GM18511 (cell line): ENCODE measurements around the gene CASP2.
"Not testable (repeated sequence)": the region's sequence is repeated elsewhere in the genome, so short reads cannot be mapped to it uniquely, and the experiment has no call there.

Source experiments
- ATAC-seq: cut with Tn5 transposase; IDR thresholded peaks from one replicate; pipeline ENCODE4 v1.9.1; 2021; ENCODE audit warnings: mild to moderate bottlenecking, moderate library complexity; ENCODE audit not compliant: unreplicated experiment

CASP2 gene

DNA sequence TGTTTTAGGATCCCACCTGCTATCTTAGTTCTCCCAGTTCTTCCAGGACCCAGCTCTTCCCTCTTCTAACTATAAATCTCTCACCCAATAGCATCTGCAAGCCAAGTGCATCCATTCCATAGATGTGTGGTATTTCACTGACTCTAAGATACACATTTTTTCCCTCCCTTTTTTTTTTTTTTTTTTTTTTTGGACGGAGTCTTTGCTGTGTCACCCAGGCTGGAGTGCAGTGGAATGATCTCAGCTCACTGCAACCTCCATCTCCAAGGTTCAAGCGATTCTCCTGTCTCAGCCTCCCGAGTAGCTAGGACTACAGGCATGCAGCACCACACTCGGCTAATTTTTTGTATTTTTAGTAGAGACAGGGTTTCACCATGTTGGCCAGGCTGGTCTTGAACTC lies 1.7 kb downstream of the CASP2 start:
- ATAC-seq, result not testable (repeated sequence)

GRCh38 chr7:143290293-143290692 lies 2.1 kb downstream of the CASP2 start:
- no peak for ATAC-seq

GRCh38 chr7:143292876-143293275 lies 4.7 kb downstream of the CASP2 start:
- ATAC-seq, result no peak

DNA sequence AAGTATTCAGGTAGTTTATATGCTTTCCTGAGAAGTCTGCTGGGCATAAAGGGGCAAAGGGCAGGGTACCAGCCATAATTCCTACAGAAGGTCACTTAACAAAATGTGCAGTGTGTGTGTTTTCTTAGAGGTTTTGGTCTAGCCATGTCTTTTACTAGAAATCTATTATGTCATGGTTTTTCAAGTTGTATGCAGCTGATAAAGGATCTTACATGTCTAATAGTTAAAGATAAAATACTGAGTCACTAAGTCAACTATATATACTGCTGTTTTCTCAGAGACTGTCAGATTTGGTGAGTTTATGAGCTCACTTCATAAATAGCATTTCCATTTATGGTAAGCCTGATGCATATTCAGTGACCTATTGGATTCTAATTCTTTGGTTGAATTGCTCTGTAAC lies 7.7 kb downstream of the CASP2 start:
- ATAC-seq, result no peak

DNA sequence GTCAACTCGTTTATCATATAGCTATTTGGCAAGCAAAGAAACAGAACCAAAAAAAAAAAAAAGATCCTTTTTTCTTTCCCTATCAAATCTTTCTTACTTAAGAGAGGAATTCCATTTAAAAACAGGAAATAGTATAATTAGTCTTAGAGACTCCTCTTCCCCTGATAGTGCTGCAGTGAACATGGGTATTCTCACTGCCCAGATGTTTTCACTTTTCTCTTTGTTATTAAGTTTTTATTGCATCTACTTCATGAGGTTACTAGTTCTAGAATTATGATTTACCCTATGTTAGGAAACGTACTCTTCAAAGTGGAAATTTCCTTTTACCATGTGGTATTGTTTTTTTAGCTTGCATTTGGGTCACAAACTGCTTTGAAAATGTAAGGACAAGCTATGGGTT lies 8.5 kb downstream of the CASP2 start:
- ATAC-seq, result no peak

- no peak for ATAC-seq
Measured at GRCh38 chr7:143299346-143299745, 11.2 kb downstream of the CASP2 start.

- ATAC-seq, result no peak
Measured at GRCh38 chr7:143299840-143300239, 11.7 kb downstream of the CASP2 start.

- no peak for ATAC-seq
Measured at GRCh38 chr7:143300959-143301935, 13.1 kb downstream of the CASP2 start.

GRCh38 chr7:143303733-143304132 lies 15.6 kb downstream of the CASP2 start:
- ATAC-seq, result no peak

- ATAC-seq, result no peak
Measured at GRCh38 chr7:143304938-143305337, 16.8 kb downstream of the CASP2 start.

DNA sequence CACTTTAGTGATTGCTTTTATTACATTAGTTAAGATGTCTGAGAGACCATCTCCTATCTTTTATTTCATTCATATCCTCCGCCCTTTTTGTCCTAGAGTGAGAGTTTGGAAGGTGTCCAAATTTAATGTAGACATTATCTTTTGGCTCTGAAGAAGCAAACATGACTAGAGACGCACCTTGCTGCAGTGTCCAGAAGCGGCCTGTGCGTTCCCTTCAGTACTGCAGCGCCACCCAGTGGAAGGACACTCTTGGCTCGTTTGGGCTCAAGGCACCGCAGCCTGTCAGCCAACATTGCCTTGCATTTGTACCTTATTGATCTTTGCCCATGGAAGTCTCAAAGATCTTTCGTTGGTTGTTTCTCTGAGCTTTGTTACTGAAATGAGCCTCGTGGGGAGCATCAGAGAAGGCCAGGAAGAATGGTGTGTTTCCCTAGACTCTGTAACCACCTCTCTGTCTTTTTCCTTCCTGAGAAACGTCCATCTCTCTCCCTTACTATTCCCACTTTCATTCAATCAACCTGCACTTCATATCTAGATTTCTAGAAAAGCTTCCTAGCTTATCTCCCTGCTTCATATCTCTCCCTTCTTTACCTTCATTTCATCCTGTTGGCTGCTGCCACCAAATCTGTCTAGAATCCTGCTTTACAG lies 17.4 kb downstream of the CASP2 start:
- ATAC-seq, result no peak

GRCh38 chr7:143308632-143309031 lies 20.5 kb downstream of the CASP2 start:
- ATAC-seq, result no peak

DNA sequence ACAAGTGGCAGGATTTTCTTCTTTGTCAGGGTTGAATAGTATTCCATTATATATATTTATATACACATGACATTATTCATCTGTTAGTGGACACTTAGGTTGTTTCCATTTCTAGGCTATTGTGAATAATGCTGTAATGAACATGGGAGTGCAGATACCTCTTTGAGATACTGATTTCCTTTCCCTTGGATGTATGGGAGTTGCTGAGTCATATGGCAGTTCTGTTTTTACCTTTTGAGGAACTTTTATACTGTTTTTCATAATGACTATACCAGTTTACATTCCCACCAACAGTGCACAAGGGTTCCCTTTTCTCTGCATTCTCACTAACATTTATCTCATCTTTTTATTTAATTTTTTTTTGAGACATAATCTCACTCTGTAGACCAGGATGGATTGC lies 26.0 kb downstream of the CASP2 start:
- ATAC-seq, result no peak

- ATAC-seq, result no peak
Measured at GRCh38 chr7:143315776-143316175, 27.6 kb downstream of the CASP2 start, which contains the start of gene CLCN1. Gene CLCN1, plus strand, starts transcription at chr7:143316111. Its CDS starts 102 bp downstream, at chr7:143316213.

DNA sequence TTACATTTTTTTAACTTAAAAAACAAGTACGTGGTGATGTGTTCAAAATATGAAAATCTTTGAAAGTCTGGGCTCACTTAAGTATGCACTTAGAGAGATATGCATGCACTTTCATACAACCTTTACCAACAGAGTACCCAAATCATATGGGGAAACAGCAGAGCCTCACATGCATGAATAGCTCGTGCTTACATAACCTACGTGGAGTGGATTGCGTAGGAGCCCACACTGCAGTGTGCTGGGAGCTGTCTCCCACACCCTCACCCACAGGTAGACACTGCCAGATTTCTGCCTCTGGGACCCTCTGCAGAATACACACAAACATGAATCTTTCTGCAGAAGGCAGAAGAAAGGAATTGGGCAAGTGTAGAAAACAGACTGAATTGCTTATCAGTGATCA lies 28.3 kb downstream of the CASP2 start:
- ATAC-seq, result no peak

DNA sequence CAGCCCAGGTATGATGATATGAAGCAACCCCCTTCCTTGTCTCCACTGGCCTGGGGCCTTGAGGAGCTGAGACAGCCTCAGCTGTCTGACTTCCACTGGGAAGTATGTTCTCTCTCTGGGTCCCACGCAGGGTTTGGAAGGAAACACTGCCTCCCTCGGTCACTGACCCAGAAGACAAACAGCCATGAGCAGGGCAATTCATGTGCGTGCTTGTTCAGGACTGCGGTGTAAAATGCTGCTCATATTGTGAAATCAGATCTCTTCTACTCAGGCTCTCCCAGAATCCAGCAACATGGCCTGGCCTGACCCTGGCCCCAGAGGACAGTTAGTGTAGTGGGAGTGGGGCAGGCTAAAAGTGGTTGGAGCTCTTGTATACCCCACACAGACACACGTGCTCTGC lies 30.5 kb downstream of the CASP2 start:
- no peak for ATAC-seq

- no peak for ATAC-seq
Measured at GRCh38 chr7:143320620-143321019, 32.5 kb downstream of the CASP2 start.

DNA sequence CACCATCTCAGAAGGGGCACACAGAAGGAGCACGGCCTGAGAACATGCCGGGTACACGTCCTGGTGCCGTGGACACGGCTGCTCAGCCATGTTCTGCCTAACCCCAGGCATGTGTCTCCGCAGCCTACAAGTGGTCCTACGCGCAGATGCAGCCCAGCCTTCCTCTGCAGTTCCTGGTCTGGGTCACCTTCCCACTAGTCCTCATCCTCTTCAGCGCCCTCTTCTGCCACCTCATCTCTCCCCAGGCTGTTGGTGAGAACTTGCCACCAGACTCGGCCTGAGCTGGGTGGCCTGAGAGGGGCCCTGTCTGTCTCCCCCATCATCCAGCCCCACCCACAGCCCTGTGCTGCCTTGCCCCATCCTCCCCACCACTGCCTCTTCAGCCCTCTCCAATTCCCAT lies 33.1 kb downstream of the CASP2 start:
- no peak for ATAC-seq

GRCh38 chr7:143321734-143322133 lies 33.6 kb downstream of the CASP2 start:
- ATAC-seq, result no peak

DNA sequence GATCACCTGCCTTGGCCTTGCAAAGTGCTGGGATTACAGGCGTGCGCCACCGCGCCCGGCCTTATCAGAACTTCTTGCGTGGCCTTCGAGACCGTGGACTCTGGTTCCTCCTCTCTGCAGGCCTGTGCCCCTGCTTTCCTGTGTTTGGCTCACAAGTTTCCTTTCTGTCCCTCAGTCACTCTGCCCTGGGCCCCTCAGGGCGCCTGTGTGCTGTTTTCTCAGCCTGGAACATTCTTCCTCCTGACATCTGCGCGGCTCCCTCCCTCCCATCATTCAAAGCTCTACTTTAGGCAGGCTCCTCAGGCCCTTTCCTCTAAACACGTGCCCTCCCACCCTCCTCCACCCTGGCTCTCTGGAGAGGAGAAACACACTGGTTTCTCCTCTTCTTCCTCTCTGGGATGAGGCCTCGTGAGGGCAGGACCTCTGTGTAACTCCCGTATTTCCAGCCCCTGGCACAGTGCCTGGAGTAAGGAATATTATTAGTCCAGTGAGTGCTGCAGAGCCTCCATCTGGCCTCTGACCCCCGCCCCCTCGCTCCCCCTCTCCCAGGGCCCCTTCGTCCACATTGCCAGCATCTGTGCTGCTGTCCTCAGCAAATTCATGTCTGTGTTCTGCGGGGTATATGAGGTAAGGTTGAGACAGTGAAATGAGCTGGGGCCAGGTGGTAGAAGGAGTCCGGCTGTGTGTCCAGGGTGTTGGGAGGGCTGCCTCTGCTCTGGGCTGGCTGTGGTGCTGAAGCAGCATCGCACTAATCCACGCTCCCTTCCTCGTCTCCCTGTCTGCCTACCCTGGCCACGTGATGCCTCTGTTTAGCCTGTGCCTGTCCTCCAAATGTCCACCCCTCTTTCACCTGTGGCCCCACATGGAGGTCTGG lies 34.8 kb downstream of the CASP2 start:
- ATAC-seq, result no peak

DNA sequence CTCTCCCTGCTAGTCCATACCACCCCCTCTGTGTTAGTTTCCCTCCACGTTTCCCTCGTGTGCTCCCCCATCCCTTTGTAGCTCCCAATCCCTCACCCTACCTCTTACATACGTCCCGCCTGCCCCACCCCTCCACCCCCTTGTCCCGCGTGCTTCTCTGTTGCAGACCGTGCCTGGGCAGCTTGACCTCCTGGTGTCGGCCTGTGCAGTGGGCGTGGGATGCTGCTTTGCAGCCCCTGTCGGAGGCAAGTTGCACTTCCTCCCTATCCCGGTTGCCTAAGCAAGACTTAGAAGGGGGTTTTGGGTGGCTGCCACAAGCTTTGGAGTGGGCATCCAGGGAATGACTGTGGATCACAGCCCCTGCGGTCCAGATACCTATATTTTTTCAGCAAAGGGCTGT lies 35.5 kb downstream of the CASP2 start:
- ATAC-seq, result no peak
